GM18499 (cell line): ENCODE results near the gene SPDYE17.
"Not testable (repeated sequence)": the region's sequence is repeated elsewhere in the genome, so short reads cannot be mapped to it uniquely, and the experiment has no call there.

Source experiments
- ATAC-seq: cut with Tn5 transposase; IDR thresholded peaks from one replicate; pipeline ENCODE4 v1.9.1; 2021; ENCODE audit warnings: moderate number of reproducible peaks; ENCODE audit not compliant: insufficient read depth, unreplicated experiment

Gene SPDYE17

GRCh38 chr7:76974793-76975579 is 57.2 kb downstream of the SPDYE17 start:
- not testable (repeated sequence) for ATAC-seq

GRCh38 chr7:76974336-76974735 is 57.8 kb downstream of the SPDYE17 start:
- not testable (repeated sequence) for ATAC-seq

- not testable (repeated sequence) for ATAC-seq
Observed at GRCh38 chr7:76972391-76972790, 59.8 kb downstream of the SPDYE17 start.
